IMR-90 (cell line): ENCODE results near the gene OGFR.

Experiments
- POLR2A ChIP-seq: IDR thresholded peaks from 2 replicates; pipeline ENCODE4 v1.6.1; 2012; ENCODE audit warnings: mild to moderate bottlenecking, low read depth, low read length
- SMC3 ChIP-seq: fragments of 150-350 bp; IDR thresholded peaks from 2 replicates; pipeline ENCODE4 v1.6.1; 2016; ENCODE audit warnings: low read depth, mild to moderate bottlenecking, antibody characterized with exemption, low read length, moderate library complexity
- TF ChIP-seq, protein P1 (sequence below): conservative IDR thresholded peaks from 2 replicates; pipeline ENCODE4 v1.5.1; 2012; ENCODE audit warnings: mild to moderate bottlenecking, low read depth, low read length, improper control_type of control experiment
- TF ChIP-seq, protein P2 (sequence below): fragments of 150-350 bp; IDR thresholded peaks from 2 replicates; pipeline ENCODE4 v1.6.1; 2016; ENCODE audit warnings: low read depth, mild to moderate bottlenecking, low read length, moderate library complexity, borderline replicate concordance

DNA sequence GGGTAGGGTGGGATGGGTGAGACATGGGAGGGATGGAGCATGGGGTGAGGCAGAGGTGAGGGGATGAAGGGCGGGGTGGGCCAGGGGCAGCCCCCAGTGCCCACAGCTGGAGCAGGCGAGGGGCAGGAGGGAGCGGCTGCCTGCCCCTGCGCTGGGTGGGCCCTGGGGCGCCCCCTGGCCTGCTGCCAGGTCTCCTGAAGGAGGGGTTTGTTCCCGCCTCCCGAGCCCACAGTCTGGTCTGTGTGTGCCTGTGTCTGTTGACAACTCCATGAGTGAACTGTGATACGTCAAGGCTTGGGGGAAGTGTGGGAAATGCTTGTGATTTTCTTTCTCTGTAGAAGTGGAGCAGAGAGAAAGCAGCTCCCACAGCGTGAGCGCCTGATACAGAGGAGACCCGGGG lies 19.2 kb upstream of the OGFR start:
- TF ChIP-seq POLR2A (no peak), SMC3 (no peak)
- TF ChIP-seq, protein P1, sequence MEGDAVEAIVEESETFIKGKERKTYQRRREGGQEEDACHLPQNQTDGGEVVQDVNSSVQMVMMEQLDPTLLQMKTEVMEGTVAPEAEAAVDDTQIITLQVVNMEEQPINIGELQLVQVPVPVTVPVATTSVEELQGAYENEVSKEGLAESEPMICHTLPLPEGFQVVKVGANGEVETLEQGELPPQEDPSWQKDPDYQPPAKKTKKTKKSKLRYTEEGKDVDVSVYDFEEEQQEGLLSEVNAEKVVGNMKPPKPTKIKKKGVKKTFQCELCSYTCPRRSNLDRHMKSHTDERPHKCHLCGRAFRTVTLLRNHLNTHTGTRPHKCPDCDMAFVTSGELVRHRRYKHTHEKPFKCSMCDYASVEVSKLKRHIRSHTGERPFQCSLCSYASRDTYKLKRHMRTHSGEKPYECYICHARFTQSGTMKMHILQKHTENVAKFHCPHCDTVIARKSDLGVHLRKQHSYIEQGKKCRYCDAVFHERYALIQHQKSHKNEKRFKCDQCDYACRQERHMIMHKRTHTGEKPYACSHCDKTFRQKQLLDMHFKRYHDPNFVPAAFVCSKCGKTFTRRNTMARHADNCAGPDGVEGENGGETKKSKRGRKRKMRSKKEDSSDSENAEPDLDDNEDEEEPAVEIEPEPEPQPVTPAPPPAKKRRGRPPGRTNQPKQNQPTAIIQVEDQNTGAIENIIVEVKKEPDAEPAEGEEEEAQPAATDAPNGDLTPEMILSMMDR: no peak
- TF ChIP-seq, protein P2, sequence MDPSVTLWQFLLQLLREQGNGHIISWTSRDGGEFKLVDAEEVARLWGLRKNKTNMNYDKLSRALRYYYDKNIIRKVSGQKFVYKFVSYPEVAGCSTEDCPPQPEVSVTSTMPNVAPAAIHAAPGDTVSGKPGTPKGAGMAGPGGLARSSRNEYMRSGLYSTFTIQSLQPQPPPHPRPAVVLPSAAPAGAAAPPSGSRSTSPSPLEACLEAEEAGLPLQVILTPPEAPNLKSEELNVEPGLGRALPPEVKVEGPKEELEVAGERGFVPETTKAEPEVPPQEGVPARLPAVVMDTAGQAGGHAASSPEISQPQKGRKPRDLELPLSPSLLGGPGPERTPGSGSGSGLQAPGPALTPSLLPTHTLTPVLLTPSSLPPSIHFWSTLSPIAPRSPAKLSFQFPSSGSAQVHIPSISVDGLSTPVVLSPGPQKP: no peak
